ENCODE data around the gene ZNF8. TPM values are rescaled to one million over a fixed set of nuclear protein-coding genes. Genes with fewer than 3 reads are reported as not detected.

The ZNF8 gene
- total RNA-seq, 2 donors from 2014 or later: 5.6 to 6.9 TPM

DNA sequence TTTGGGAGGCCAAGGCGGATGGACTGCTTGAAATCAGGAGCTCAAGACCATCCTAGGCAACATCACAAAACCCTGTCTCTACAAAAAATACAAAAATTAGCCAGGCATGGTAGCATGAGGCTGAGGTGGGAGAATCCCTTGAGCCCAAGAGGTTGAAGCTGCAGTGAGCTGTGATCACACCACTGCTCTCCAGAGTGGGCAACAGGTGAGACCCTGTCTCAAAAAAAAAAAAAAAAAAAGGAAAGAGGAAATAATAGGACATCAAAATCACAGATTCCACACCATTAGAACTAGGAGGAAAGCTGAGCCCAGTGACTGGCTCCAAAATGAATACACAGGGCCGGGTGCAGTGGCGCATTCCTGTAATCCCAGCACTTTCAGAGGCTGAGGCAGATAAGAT is 3.2 kb upstream of the ZNF8 start:
- ATAC-seq (replicated peaks in 1 of 2) (no peak), DNase-seq (no peak)
- Mint-ChIP-seq H3K4me3 (no peak overlapping the region), H3K27ac (no peak overlapping the region), H3K27me3 (ENCODE audit: low read depth) (no peaks in the 10 kb centered on the region), H3K36me3 (ENCODE audit: insufficient read depth in 2 of 2) (peaks cover 24 to 57% of the 10 kb centered on the region in 2 donors), H3K9me3 (peaks cover 6 to 13% of the 10 kb centered on the region in 2 donors), H3K4me1 (ENCODE audit: low read depth) (peaks cover 20% of the 10 kb centered on the region)

GRCh38 chr19:58277197-58277596 is 1.6 kb upstream of the ZNF8 start:
- DNase-seq: no peak
- H3K4me1 Mint-ChIP-seq (ENCODE audit: low read depth): peaks cover 33% of the 10 kb centered on the region
- H3K27me3 Mint-ChIP-seq (ENCODE audit: low read depth): no peaks in the 10 kb centered on the region
- peaks cover 5 to 6% of the 10 kb centered on the region in 2 donors for H3K9me3 Mint-ChIP-seq
- H3K36me3 Mint-ChIP-seq (ENCODE audit: insufficient read depth in 2 of 2): peaks cover 23 to 52% of the 10 kb centered on the region in 2 donors
- H3K27ac Mint-ChIP-seq: no peak overlapping the region
- ATAC-seq (replicated peaks in 1 of 2): no peak
- peak overlapping the region; percentile 18 to 96 for H3K4me3 Mint-ChIP-seq

DNA sequence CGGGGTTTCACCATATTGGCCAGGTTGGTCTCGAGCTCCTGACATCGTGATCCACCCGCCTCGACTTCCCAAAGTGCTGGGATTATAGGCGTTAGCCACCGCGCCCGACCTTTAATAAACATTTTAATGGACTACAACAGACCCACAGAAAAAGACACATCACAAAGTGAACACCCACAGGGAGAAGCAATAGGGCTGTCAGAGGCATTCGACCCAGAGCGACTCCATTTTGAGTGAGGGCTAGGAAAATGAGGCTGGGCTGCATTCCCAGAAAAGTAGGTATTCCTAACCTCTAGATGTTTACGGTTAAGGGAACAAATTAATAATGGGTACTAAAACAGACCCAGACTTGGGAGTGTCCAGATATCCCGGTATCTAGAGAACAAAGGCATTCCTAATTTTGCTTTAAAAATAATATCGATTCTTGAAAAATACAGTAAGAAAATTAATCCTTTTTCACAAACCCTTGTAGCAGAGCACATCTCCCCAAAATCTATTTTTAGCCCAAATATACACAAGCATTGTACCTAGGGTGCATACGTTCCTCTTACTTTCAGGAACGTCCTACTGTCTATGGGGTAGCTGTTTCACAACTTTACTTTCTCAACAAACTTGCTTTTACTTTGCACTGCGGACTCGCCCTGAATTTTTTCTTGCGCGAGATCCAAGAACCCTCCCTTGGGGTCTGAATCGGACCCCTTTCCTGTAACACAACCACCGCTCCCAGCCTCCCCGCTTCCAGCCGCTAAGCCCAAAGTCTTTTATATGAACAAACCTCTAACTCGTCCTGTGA is 811 bp upstream of the ZNF8 start:
- no peaks in the 10 kb centered on the region for H3K27me3 Mint-ChIP-seq (ENCODE audit: low read depth)
- ATAC-seq (replicated peaks in 1 of 2) (peak; percentile 1), DNase-seq (no peak)
- H3K4me1 Mint-ChIP-seq (ENCODE audit: low read depth): peaks cover 33% of the 10 kb centered on the region
- peak overlapping the region; percentile 70 for H3K27ac Mint-ChIP-seq
- peaks cover 5% of the 10 kb centered on the region in 2 donors for H3K9me3 Mint-ChIP-seq
- H3K36me3 Mint-ChIP-seq (ENCODE audit: insufficient read depth in 2 of 2): peaks cover 20 to 48% of the 10 kb centered on the region in 2 donors
- peak overlapping the region; percentile 72 to 96 for H3K4me3 Mint-ChIP-seq

- H3K36me3 Mint-ChIP-seq (ENCODE audit: insufficient read depth in 2 of 2): peaks cover 17 to 47% of the 10 kb centered on the region in 2 donors
- H3K27ac Mint-ChIP-seq: peak overlapping the region; percentile 71
- peaks cover 33% of the 10 kb centered on the region for H3K4me1 Mint-ChIP-seq (ENCODE audit: low read depth)
- ATAC-seq (replicated peaks in 1 of 2) (peak; percentile 15 to 35), DNase-seq (peak; percentile 68 to 70)
- H3K27me3 Mint-ChIP-seq (ENCODE audit: low read depth): no peaks in the 10 kb centered on the region
- peaks cover 3 to 5% of the 10 kb centered on the region in 2 donors for H3K9me3 Mint-ChIP-seq
- peak overlapping the region; percentile 72 to 96 for H3K4me3 Mint-ChIP-seq
Observed at GRCh38 chr19:58279042-58279924, 528 bp downstream of the ZNF8 start.

GRCh38 chr19:58279925-58280316 is 1.2 kb downstream of the ZNF8 start:
- DNase-seq (no peak), ATAC-seq (replicated peaks in 1 of 2) (no peak)
- Mint-ChIP-seq H3K27me3 (ENCODE audit: low read depth) (no peaks in the 10 kb centered on the region), H3K9me3 (peaks cover 3% of the 10 kb centered on the region in 2 donors), H3K4me1 (ENCODE audit: low read depth) (peaks cover 33% of the 10 kb centered on the region), H3K27ac (peak overlapping the region; percentile 71), H3K4me3 (peak overlapping the region; percentile 72 to 96), H3K36me3 (ENCODE audit: insufficient read depth in 2 of 2) (peaks cover 15 to 45% of the 10 kb centered on the region in 2 donors)

DNA sequence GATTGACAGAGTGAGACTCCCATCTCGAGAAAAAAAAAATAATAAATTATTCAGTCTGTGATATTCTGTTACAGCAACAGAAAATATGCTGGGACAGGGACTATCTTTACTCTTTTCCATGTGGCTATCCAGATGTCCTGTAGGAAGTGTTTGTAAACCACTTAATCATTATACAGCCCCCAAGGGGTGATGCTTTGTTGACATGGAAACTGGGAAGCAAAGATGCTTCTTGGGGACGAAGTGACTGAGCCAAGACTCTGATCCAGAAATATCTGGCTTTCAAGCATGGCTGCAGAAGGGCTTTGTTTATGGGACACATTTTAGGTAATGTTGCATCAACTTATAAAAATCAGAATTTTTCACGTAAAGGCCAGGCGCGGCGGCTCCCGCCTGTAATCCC is 5.4 kb downstream of the ZNF8 start:
- ATAC-seq (replicated peaks in 1 of 2) (no peak), DNase-seq (no peak)
- H3K4me1 Mint-ChIP-seq (ENCODE audit: low read depth): peaks cover 27% of the 10 kb centered on the region
- peaks cover 20 to 45% of the 10 kb centered on the region in 2 donors for H3K36me3 Mint-ChIP-seq (ENCODE audit: insufficient read depth in 2 of 2)
- no peak overlapping the region for H3K27ac Mint-ChIP-seq
- no peaks in the 10 kb centered on the region for H3K9me3 Mint-ChIP-seq
- H3K4me3 Mint-ChIP-seq: no peak overlapping the region
- no peaks in the 10 kb centered on the region for H3K27me3 Mint-ChIP-seq (ENCODE audit: low read depth)

DNA sequence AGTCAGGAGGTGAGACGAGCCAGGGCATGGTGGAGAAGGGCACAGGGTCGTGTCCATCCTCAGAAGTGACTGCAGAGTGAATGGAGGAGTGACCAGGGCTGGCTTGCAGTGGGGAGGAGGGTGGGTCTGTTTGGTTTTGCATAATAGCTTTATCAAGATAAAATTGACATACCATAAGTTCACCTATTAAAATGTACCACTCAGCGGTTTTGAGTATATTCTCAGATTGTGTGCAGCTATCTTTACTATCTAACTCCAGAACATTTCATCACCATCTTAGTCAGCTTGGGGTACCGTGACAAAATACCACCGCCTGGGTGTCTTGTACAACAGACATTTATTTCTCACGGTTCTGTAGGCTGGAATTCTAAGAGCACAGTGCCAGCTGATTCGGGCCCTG is 13.2 kb downstream of the ZNF8 start:
- Mint-ChIP-seq H3K27ac (no peak overlapping the region), H3K36me3 (ENCODE audit: insufficient read depth in 2 of 2) (peaks cover 44 to 73% of the 10 kb centered on the region in 2 donors), H3K9me3 (peaks cover 19 to 22% of the 10 kb centered on the region in 2 donors), H3K27me3 (ENCODE audit: low read depth) (no peaks in the 10 kb centered on the region), H3K4me3 (no peak overlapping the region), H3K4me1 (ENCODE audit: low read depth) (no peaks in the 10 kb centered on the region)
- DNase-seq: no peak
- no peak for ATAC-seq (replicated peaks in 1 of 2)

GRCh38 chr19:58294743-58295374 is 16.1 kb downstream of the ZNF8 start:
- Mint-ChIP-seq H3K27me3 (ENCODE audit: low read depth) (no peaks in the 10 kb centered on the region), H3K27ac (no peak overlapping the region), H3K4me1 (ENCODE audit: low read depth) (no peaks in the 10 kb centered on the region), H3K4me3 (no peak overlapping the region), H3K9me3 (peaks cover 19 to 22% of the 10 kb centered on the region in 2 donors), H3K36me3 (ENCODE audit: insufficient read depth in 2 of 2) (peaks cover 41 to 78% of the 10 kb centered on the region in 2 donors)
- no peak for ATAC-seq (replicated peaks in 1 of 2)
- no peak for DNase-seq

DNA sequence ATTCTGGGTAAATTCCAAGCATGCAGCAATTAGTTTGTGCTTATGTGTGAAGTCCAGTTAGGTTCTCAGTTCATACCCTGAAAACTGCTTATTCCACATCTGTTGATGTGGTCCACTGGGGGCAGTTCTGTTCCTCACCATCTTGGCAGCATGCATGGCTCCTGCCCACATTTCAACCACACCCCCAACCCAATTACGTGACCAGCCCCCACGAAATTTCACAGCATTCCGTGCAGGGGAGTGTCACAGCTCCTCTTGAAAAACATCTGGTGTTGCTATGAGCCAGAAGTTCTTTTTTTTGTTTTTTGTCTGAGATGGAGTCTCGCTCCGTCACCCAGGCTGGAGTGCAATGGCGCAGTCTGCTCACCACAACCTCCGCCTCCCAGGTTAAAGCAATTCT is 17.3 kb downstream of the ZNF8 start:
- DNase-seq (no peak), ATAC-seq (replicated peaks in 1 of 2) (no peak)
- H3K9me3 Mint-ChIP-seq: peaks cover 22% of the 10 kb centered on the region in 2 donors
- no peak overlapping the region for H3K27ac Mint-ChIP-seq
- H3K27me3 Mint-ChIP-seq (ENCODE audit: low read depth): no peaks in the 10 kb centered on the region
- no peaks in the 10 kb centered on the region for H3K4me1 Mint-ChIP-seq (ENCODE audit: low read depth)
- peaks cover 42 to 75% of the 10 kb centered on the region in 2 donors for H3K36me3 Mint-ChIP-seq (ENCODE audit: insufficient read depth in 2 of 2)
- H3K4me3 Mint-ChIP-seq: no peak overlapping the region

- H3K9me3 Mint-ChIP-seq: peaks cover 0 to 3% of the 10 kb centered on the region in 2 donors
Observed at GRCh38 chr19:58300620-58301019, 21.9 kb downstream of the ZNF8 start.

DNA sequence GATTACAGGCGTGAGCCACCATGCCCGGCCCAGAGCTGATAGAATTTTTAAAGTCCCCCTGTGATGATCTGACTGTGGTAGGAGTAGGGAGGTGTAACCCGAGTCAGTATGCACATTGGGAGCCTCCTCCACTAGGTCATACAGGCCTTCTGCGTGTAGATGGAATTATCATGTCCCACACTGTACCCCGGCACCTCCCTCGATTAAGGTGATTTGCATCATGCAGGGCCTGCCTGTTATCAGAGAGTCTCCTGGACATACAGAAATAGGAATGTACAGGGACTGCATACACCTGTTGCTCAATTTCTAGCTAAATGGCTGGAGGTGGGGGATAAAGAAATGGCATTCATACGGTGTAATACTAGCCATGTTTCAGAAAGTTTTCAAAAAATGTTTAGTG is 25.5 kb downstream of the ZNF8 start:
- Mint-ChIP-seq H3K36me3 (ENCODE audit: insufficient read depth in 2 of 2) (peaks cover 19 to 40% of the 10 kb centered on the region in 2 donors), H3K27me3 (ENCODE audit: low read depth) (no peaks in the 10 kb centered on the region), H3K4me1 (ENCODE audit: low read depth) (peaks cover 49% of the 10 kb centered on the region), H3K9me3 (peaks cover 0 to 3% of the 10 kb centered on the region in 2 donors), H3K4me3 (peak overlapping the region; percentile 91 to 98), H3K27ac (peak overlapping the region; percentile 85)
- DNase-seq (no peak), ATAC-seq (replicated peaks in 1 of 2) (no peak)

More at GRCh38 chr19:58300620-58301019, 21.9 kb downstream of the ZNF8 start:
- Mint-ChIP-seq H3K27ac (no peak overlapping the region), H3K4me3 (no peak overlapping the region), H3K27me3 (ENCODE audit: low read depth) (no peaks in the 10 kb centered on the region), H3K36me3 (ENCODE audit: insufficient read depth in 2 of 2) (peaks cover 15 to 48% of the 10 kb centered on the region in 2 donors), H3K4me1 (ENCODE audit: low read depth) (peaks cover 15% of the 10 kb centered on the region)
- DNase-seq: no peak
- no peak for ATAC-seq (replicated peaks in 1 of 2)

DNA sequence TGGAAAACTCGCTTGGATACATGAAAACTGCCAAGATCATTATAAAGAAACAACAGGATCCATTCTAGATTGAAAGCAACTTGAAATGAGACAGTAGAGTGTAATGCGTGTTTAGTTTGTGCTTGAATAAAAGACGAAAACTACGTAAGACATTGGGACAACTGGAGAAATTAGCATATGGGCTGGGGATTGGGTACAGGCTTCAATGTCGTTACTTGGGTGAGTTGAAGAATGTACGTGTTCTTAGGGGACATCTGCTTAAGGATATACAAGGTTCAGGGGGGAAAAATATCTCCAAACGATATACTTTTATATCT is 26.0 kb downstream of the ZNF8 start:
- Mint-ChIP-seq H3K27ac (peak overlapping the region; percentile 85), H3K27me3 (ENCODE audit: low read depth) (no peaks in the 10 kb centered on the region), H3K9me3 (peaks cover 0 to 3% of the 10 kb centered on the region in 2 donors), H3K4me1 (ENCODE audit: low read depth) (peaks cover 53% of the 10 kb centered on the region), H3K4me3 (peak overlapping the region; percentile 91 to 98), H3K36me3 (ENCODE audit: insufficient read depth in 2 of 2) (peaks cover 21 to 42% of the 10 kb centered on the region in 2 donors)
- DNase-seq: no peak
- ATAC-seq (replicated peaks in 1 of 2): peak; percentile 1 to 4

Measured in activated T-cell treated with anti-CD3 and anti-CD28 coated beads, Interleukin-2, amount 50 U/mL, for 72 hours (primary cell).